Heart right ventricle (tissue), 16 donors: ENCODE results near the gene AGAP2. TPM values are rescaled to one million over a fixed set of nuclear protein-coding genes. Genes with fewer than 3 reads are reported as not detected.

Source experiments
- ATAC-seq, 8 donors: fragments of 200-7000 bp; cut with Tn5 transposase; one replicate each; pipeline ENCODE4 v1.9.1; 2020; ENCODE audit warnings: mild to moderate bottlenecking in 8 of 8, moderate library complexity in 8 of 8, moderate number of reproducible peaks in 1 of 8
- DNase-seq, 2 donors: peaks; one replicate each; pipeline ENCODE4 v3.0.0-alpha.2; 2020
- H3K27ac ChIP-seq, 10 donors: fragments of 200-600 bp; sonication (generic) in 2 of 10; one replicate each; pipeline versions ENCODE4 v1.5.0 to v1.8.0; 2020 to 2022; ENCODE audit warnings: mild to moderate bottlenecking in 3 of 10
- H3K27me3 ChIP-seq, 7 donors: fragments of 200-600 bp; one replicate each; pipeline ENCODE4 v1.8.0; 2021 to 2022; ENCODE audit warnings: mild to moderate bottlenecking in 2 of 7
- H3K36me3 ChIP-seq, 9 donors: fragments of 200-600 bp; sonication (generic) in 1 of 9; one replicate each; pipeline versions ENCODE4 v1.5.0 to v1.8.0; 2020 to 2022; ENCODE audit warnings: mild to moderate bottlenecking in 2 of 9
- H3K4me1 ChIP-seq, 9 donors: fragments of 200-600 bp; sonication (generic) in 1 of 9; one replicate each; pipeline versions ENCODE4 v1.5.0 to v1.8.0; 2020 to 2022; ENCODE audit warnings: mild to moderate bottlenecking in 4 of 9
- H3K4me3 ChIP-seq, 10 donors: fragments of 200-600 bp; sonication (generic) in 2 of 10; one replicate each; pipeline versions ENCODE4 v1.5.0 to v1.8.0; 2020 to 2022; ENCODE audit warnings: mild to moderate bottlenecking in 7 of 10, moderate library complexity in 2 of 10
- H3K9me3 ChIP-seq, 11 donors: fragments of 200-600 bp in 10 of 11; sonication (generic) in 2 of 11; one replicate each; pipeline versions ENCODE4 v1.5.0 to v1.8.0; 2013 to 2022; ENCODE audit warnings: mild to moderate bottlenecking in 2 of 11, control low read depth in 1 of 11, moderate library complexity in 1 of 11
- CTCF ChIP-seq, 9 donors: fragments of 200-600 bp; sonication (generic) in 2 of 9; IDR thresholded peaks; one replicate each; pipeline versions ENCODE4 v1.5.0 to v1.8.0; 2021 to 2022; ENCODE audit warnings: antibody characterized with exemption in 9 of 9, mild to moderate bottlenecking in 5 of 9, moderate library complexity in 1 of 9
- WGBS, 2 donors: extraction: QIAGEN DNeasy Blood & Tissue Kit; methylation state at CpG; one replicate each; pipeline ENCODE4 v1.1.7; 2013; ENCODE audit warnings: inconsistent platforms in 1 of 2; 5-methylcytosine and 5-hydroxymethylcytosine counted together
- intact Hi-C, 10 donors: fragments of 100-400 bp; cut with DNase I; formaldehyde crosslinking; loops; one replicate each; pipeline versions ENCODE4 v1.11.1 to v1.14.2; 2022
- polyA plus RNA-seq, 2 donors: library from polyadenylated mRNA; stranded (reverse); fragments of 200-250 nt; gene quantifications; one replicate each; pipeline ENCODE4 v1.2.3, GENCODE V29; 2013
- total RNA-seq, 10 donors: library from RNA; stranded (reverse); fragmentation: NEBNext Ultra II Directional in 3 of 10; extraction: Animal tissue kit (Norgen Biotek cat#: 25700) in 3 of 10; gene quantifications; one replicate each; pipeline versions ENCODE4 v1.2.1 to v1.2.4, GENCODE V29; 2021 to 2023
- donor health status: Arrhythmogenic right ventricular cardiomyopathy.
- donor health status: ischemic (EF 13 %, LVEDD 7.1; RV severe dilation, severe dysfunction).
- donor health status: healthy with polysubstance abuse.
- donor health status: DM: no; HTN: yes; CAD: no.
- donor health status: DM: no; HTN: no; CAD: no.
- donor health status: ischemic (EF 25% LVEDD 6.9; RV normal size, moderate dysfunction).
- donor health status: ischemic (EF 25% LVEDD 5.7; RV mildly dilated, moderate dysfunction).
- donor health status: healthy.
- donor health status: DM: yes; HTN: yes; CAD: no.
- donor health status: Ischemic cardiomyopathy.
- donor health status: ischemic (EF 35%, LVEDD 5.7; RV mildly dilated, moderate dysfunction).
- donor health status: nonischemic (EF 11% LVEDD 7.7; RV severe dilation, severe dysfunction).
- donor health status: DM: yes; HTN: yes; CAD: no.
- donor health status: PGD.
- donor health status: ischemic (EF 29% LVEDD 5.4; RV normal size, mild dysfunction).
- donor health status: nonischemic (EF 23%, LVEDD 6.1; RV moderate dilation, normal function).

Gene AGAP2
- total and polyA plus RNA-seq, 12 donors: 3.4 to 17.3 (median 6.6) TPM

DNA sequence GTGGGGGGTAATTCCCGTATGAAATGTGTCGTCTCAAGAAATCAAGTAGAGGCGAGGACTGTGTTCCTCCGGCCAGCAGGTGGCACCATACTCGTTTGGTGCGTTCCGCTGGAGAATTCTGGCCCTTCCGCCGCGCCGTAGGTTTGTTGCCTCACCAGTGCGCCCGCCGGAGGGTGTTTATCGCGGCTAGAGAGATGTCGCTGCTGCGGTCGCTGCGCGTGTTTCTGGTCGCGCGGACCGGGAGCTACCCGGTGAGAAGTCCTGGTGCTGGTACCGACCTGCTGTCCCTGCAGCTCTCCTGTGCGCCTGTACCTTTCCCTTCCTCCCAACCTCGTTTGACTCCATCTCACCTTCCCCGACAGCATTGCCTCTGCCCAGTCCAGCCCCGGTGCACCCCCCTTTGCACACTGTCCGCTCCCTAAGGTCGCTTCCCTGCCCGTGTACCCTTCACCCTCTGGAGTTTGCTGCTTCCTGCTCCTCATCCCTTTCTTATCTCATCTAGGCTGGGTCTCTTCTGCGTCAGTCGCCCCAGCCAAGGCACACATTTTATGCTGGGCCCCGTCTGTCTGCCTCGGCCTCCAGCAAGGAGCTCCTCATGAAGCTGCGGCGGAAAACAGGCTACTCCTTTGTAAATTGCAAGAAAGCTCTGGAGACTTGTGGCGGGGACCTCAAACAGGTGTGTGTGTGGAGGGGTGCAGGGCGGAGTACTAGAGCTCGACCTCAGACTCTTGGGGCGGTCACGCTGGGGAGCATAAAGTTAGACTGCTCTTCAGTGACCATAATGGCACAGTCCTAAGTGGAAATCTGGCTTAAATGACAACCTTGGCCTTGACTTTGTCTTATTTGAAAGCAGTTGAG, 44.3 kb upstream of the AGAP2 start, which contains the start of gene TSFM:
Gene TSFM, plus strand, starts transcription at position 180 of the 858 bp plus-strand sequence. Its CDS starts 15 bp downstream, at position 195.
- peaks cover 0 to 52% (median 24%) of the 10 kb centered on the region in 9 donors for H3K36me3 ChIP-seq
- 1 to 2% methylated on average over 45 of the region's 45 CpGs for WGBS, 2 donors

DNA sequence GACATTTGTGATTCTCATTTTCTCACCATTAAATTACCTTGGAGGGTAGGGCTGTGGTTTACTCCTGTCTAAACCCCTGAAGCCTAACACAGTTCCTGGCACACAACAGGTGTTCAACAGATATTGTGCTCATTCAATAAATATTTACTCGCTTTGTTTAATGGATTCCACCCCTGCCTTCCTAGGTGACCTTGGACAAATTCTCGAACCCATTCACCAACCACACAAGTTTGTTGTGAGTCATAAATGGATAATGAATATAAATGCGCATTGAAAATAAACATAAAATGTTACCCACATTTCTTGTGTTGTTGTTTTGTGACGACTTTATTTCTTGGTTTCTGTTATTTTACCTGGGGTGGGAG, 43.7 kb upstream of the AGAP2 start:
- TF ChIP-seq CTCF (IDR thresholded peaks at IDR 0.05): no peak
- H3K4me3 ChIP-seq: peak overlapping the region in 8 of 10 donors; percentile 64 to 99 (median 90)
- H3K4me1 ChIP-seq: peaks cover 0 to 38% (median 17%) of the 10 kb centered on the region in 9 donors
- DNase-seq: no peak
- WGBS, 2 donors: 22 to 28% methylated on average over 4 of the region's 4 CpGs
- H3K36me3 ChIP-seq: peaks cover 0 to 46% (median 22%) of the 10 kb centered on the region in 9 donors
- peak overlapping the region in 5 of 10 donors; percentile 6 to 90 (median 28) for H3K27ac ChIP-seq
- intact Hi-C loops: loop anchor here in 5 of 10 donors (1.0 to 5.0 kb wide), 3 partner anchors 123 to 125 kb away; no protein-coding TSS in a partner anchor
- H3K27me3 ChIP-seq: no peaks in the 10 kb centered on the region
- ATAC-seq: peak in 1 of 8 donors; percentile 3
- no peaks in the 10 kb centered on the region for H3K9me3 ChIP-seq

More for the DNA sequence above, 44.3 kb upstream of the AGAP2 start, which contains the start of gene TSFM:
- TF ChIP-seq CTCF (IDR thresholded peaks at IDR 0.05): peak; percentile 86 to 96 (median 93)
- Histone ChIP-seq H3K4me1 (peaks cover 0 to 38% (median 17%) of the 10 kb centered on the region in 9 donors), H3K27me3 (no peaks in the 10 kb centered on the region), H3K27ac (peak within 1 kb of the TSS in 9 of 10 donors; percentile 6 to 90 (median 68)), H3K4me3 (peak within 1 kb of the TSS; percentile 64 to 99 (median 90)), H3K9me3 (no peaks in the 10 kb centered on the region)
- ATAC-seq: peak; percentile 91 to 97 (median 92)
- peak; percentile 98 to 99 for DNase-seq
- intact Hi-C loops: loop anchor here in 5 of 10 donors (1.0 to 5.0 kb wide), 3 partner anchors 122 to 124 kb away; no protein-coding TSS in a partner anchor

- no peak for TF ChIP-seq CTCF (IDR thresholded peaks at IDR 0.05)
- Histone ChIP-seq H3K27ac (peak overlapping the region in 2 of 10 donors; percentile 28 to 90), H3K9me3 (no peaks in the 10 kb centered on the region), H3K4me1 (peaks cover 0 to 38% (median 17%) of the 10 kb centered on the region in 9 donors), H3K4me3 (no peak overlapping the region), H3K36me3 (peaks cover 0 to 46% (median 18%) of the 10 kb centered on the region in 9 donors), H3K27me3 (no peaks in the 10 kb centered on the region)
- no peak for ATAC-seq
- intact Hi-C loops: loop anchor here in 5 of 10 donors (1.0 to 5.0 kb wide), 3 partner anchors 123 to 126 kb away; no protein-coding TSS in a partner anchor
- WGBS, 2 donors: 68 to 79% methylated on average over 2 of the region's 2 CpGs
- DNase-seq: no peak
Measured at GRCh38 chr12:57781801-57782200, 43.3 kb upstream of the AGAP2 start.

DNA sequence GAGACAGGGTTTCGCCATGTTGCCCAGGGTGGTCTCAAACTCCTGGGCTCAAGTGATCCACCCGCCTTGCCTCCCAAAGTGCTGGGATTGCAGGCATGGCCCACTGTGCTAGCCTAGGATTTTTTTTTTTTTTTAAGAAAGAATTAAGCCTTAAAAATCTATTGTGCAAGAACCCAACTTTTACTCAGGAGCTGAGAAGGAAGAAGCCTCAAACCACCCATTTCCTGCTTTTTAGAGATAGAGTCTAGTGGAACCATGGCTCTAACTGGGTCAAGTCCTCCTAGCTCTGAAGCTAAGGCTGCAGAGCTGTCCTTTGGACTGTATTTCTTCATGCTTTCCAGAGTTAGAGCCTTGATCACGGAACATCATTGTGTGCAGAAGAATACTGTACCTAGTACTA, 42.7 kb upstream of the AGAP2 start:
- H3K27ac ChIP-seq: peak overlapping the region in 2 of 10 donors; percentile 28 to 90
- no peaks in the 10 kb centered on the region for H3K9me3 ChIP-seq
- intact Hi-C loops: loop anchor here in 3 of 10 donors (5.0 kb wide), 1 partner anchor 126 kb away; no protein-coding TSS in a partner anchor
- TF ChIP-seq CTCF (IDR thresholded peaks at IDR 0.05): no peak
- ATAC-seq (no peak), DNase-seq (no peak)
- peaks cover 0 to 42% (median 13%) of the 10 kb centered on the region in 9 donors for H3K36me3 ChIP-seq
- peaks cover 0 to 38% (median 17%) of the 10 kb centered on the region in 9 donors for H3K4me1 ChIP-seq
- 93 to 99% methylated on average over 3 of the region's 3 CpGs for WGBS, 2 donors
- no peaks in the 10 kb centered on the region for H3K27me3 ChIP-seq
- no peak overlapping the region for H3K4me3 ChIP-seq
